Transverse colon (tissue), 4 donors: ENCODE measurements around the gene NDE1. TPM values are rescaled to one million over a fixed set of nuclear protein-coding genes. Genes with fewer than 3 reads are reported as not detected.

Source experiments
- DNase-seq: peaks from one replicate; pipeline ENCODE4 v3.0.0-alpha.2; 2019
- H3K27ac ChIP-seq, 4 donors: fragments of 200-600 bp; sonication (generic); 2 replicates each; pipeline ENCODE4 v1.5.1; 2016 to 2018; ENCODE audit warnings: inconsistent platforms in 4 of 4
- H3K27me3 ChIP-seq: fragments of 200-600 bp; sonication (generic); 2 replicates; pipeline ENCODE4 v1.5.1; 2017; ENCODE audit warnings: inconsistent platforms
- H3K36me3 ChIP-seq, 4 donors: fragments of 200-600 bp; sonication (generic); 2 replicates each; pipeline ENCODE4 v1.5.1; 2017 to 2019; ENCODE audit warnings: inconsistent platforms in 4 of 4
- H3K4me1 ChIP-seq, 4 donors: fragments of 200-600 bp; sonication (generic); 2 replicates each; pipeline ENCODE4 v1.5.1; 2017 to 2020; ENCODE audit warnings: inconsistent platforms in 4 of 4
- H3K4me3 ChIP-seq, 4 donors: fragments of 200-600 bp; sonication (generic); 1 replicate in 1 of 4; 2 replicates in 3 of 4; pipeline versions ENCODE4 v1.5.1 to v1.6.1; 2017 to 2019; ENCODE audit warnings: inconsistent platforms in 4 of 4
- H3K9me3 ChIP-seq, 2 donors: fragments of 200-600 bp; sonication (generic); 2 replicates each; pipeline ENCODE4 v1.5.1; 2017 to 2019; ENCODE audit warnings: inconsistent platforms in 2 of 2
- CTCF ChIP-seq, 5 experiments: fragments of 200-600 bp in 3 of 5; fragments of 450-650 bp in 2 of 5; sonication (generic) in 3 of 5; IDR thresholded peaks; 1 replicate in 2 of 5; 2 replicates in 3 of 5; pipeline ENCODE4 v1.5.1; 2016 to 2017; ENCODE audit warnings: antibody characterized with exemption in 5 of 5, inconsistent platforms in 3 of 5, mild to moderate bottlenecking in 2 of 5, moderate library complexity in 1 of 5
- EP300 ChIP-seq: sonication (generic); formaldehyde crosslinking; IDR thresholded peaks from one replicate; pipeline ENCODE4 v1.6.1; 2017; ENCODE audit warnings: antibody characterized with exemption, low read depth
- POLR2A ChIP-seq: fragments of 450-650 bp; IDR thresholded peaks from one replicate; pipeline ENCODE4 v1.6.1; 2016; ENCODE audit warnings: antibody characterized with exemption, mild to moderate bottlenecking, moderate library complexity
- POLR2AphosphoS5 ChIP-seq, 3 donors: sonication (generic); formaldehyde crosslinking; IDR thresholded peaks; one replicate each; pipeline ENCODE4 v1.6.1; 2016; ENCODE audit warnings: antibody characterized with exemption in 3 of 3
- WGBS, 2 donors: methylation state at CpG; one replicate each; pipeline ENCODE4 v1.1.5; 2018; ENCODE audit warnings: low coverage in 1 of 2; 5-methylcytosine and 5-hydroxymethylcytosine counted together
- in situ Hi-C, 4 donors: fragments of 200-750 bp; cut with MboI; loops; one replicate each; pipeline versions ENCODE4 v1.15.0 to v1.15.1; 2017; ENCODE audit warnings: low sequenced_read_pairs in 3 of 4, low pct_ligation_motif_present in 1 of 4, low pct_unique_long_range_greater_than_20kb in 1 of 4
- intact Hi-C: fragments of 100-400 bp; cut with DNase I; formaldehyde crosslinking; loops from one replicate; pipeline ENCODE4 v1.15.1; 2023; ENCODE audit warnings: low total_unique reads
- total RNA-seq, 4 donors: library from RNA; depleted of rRNA; stranded (reverse); fragments of >200 nt; gene quantifications; one replicate each; pipeline ENCODE4 v1.1.0, GENCODE V29; 2016

NDE1 gene
- total RNA-seq, 4 donors from 2014 or later: 21.0 to 47.6 (median 36.3) TPM

DNA sequence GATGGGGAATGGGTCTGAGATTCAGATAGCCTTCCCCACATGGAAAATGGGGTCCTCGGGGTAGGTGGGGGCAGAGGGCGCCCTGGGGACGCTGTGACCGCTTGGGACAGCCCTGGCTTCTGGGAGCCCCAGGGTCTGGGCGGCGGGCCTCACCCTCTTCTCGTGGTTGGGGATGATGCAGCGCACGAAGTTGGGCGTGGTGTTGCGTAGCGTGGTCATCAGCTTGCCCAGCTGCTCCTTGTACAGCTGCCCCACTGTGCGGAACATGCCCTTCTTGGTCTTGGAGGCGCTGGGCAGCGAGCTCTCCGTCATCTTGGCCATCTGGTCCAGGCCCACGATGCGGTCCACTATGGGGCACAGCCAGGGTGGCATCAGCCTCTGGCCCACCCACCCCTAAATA, 99.9 kb downstream of the NDE1 start:
- Histone ChIP-seq H3K27me3 (no peaks in the 10 kb centered on the region), H3K4me3 (no peak overlapping the region), H3K36me3 (peaks cover 0 to 10% (median 0%) of the 10 kb centered on the region in 4 donors), H3K4me1 (peaks cover 0 to 2% (median 0%) of the 10 kb centered on the region in 4 donors), H3K9me3 (no peaks in the 10 kb centered on the region), H3K27ac (peak overlapping the region in 3 of 4 donors; percentile 5 to 60 (median 19))
- no peak for DNase-seq
- in situ Hi-C loops: loop anchor here in 3 of 4 donors (25.0 kb wide), 1 partner anchor 387 kb away; no protein-coding TSS in a partner anchor
- 89% methylated on average over 18 of the region's 18 CpGs; no CpG with 5 or more reads in 1 of the 2 donors for WGBS, 2 donors
- TF ChIP-seq POLR2AphosphoS5 (IDR thresholded peaks at IDR 0.05) (peak in 1 of 3 donors; percentile 34), CTCF (IDR thresholded peaks at IDR 0.05) (no peak)
- intact Hi-C loops: no loop called here

GRCh38 chr16:15751940-15752339, 101.9 kb downstream of the NDE1 start:
- H3K27ac ChIP-seq: peak overlapping the region in 2 of 4 donors; percentile 14 to 57
- H3K36me3 ChIP-seq: peaks cover 0 to 10% (median 0%) of the 10 kb centered on the region in 4 donors
- H3K4me3 ChIP-seq: no peak overlapping the region
- H3K9me3 ChIP-seq: no peaks in the 10 kb centered on the region
- in situ Hi-C loops (loop anchor here in 3 of 4 donors (25.0 kb wide), 1 partner anchor 385 kb away; no protein-coding TSS in a partner anchor), intact Hi-C loops (no loop called here)
- H3K4me1 ChIP-seq: no peaks in the 10 kb centered on the region
- 80 to 82% methylated on average over 4 to 7 of the region's 7 CpGs for WGBS, 2 donors
- DNase-seq: no peak
- TF ChIP-seq POLR2AphosphoS5 (IDR thresholded peaks at IDR 0.05) (peak in 1 of 3 donors; percentile 24), CTCF (IDR thresholded peaks at IDR 0.05) (no peak)
- no peaks in the 10 kb centered on the region for H3K27me3 ChIP-seq

DNA sequence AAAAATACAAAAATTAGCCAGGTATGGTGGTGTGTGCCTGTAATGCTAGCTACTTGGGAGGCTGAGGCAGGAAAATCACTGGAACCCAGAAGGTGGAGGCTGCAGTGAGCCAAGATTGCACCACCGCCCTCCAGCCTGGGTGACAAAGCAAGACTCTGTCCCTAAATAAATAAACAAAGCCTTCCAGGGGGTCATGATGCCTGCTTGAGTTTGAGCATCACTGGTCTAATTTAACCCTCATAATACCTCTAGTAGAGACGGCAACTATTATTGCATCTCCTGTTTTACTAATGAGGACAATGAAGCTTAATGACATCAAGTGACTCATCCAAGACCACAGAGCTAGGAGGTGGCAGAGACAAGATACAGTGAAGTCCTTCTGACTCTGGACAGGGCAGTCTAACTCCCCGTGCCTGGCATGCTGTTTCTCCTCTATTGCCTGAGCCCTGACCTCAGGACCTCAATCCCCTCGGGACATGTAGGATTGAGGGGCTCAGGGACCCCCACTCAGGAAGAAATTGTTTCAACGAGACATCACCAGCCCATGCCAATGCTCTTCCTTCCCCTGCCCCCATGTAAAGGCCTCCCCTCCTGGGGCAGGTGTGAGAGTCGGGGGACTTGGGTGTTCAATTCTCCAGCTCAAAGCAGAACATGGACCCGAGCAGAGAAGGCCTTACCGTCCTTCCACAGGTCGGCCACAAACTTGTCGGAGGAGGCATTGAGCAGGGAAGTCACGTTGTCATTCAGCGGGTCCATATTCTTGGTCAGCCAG, 102.9 kb downstream of the NDE1 start:
- in situ Hi-C loops (loop anchor here in 3 of 4 donors (25.0 kb wide), 1 partner anchor 384 kb away; no protein-coding TSS in a partner anchor), intact Hi-C loops (no loop called here)
- 77 to 80% methylated on average over 3 to 12 of the region's 12 CpGs for whole genome bisulfite sequencing, 2 donors
- peak in 1 of 3 donors; percentile 22 for TF ChIP-seq POLR2AphosphoS5 (IDR thresholded peaks at IDR 0.05)
- no peak for TF ChIP-seq EP300
- TF ChIP-seq POLR2A: no peak
- no peak for DNase-seq
- no peaks in the 10 kb centered on the region for H3K4me1 ChIP-seq
- H3K9me3 ChIP-seq: no peaks in the 10 kb centered on the region
- H3K4me3 ChIP-seq: no peak overlapping the region
- no peaks in the 10 kb centered on the region for H3K27me3 ChIP-seq
- H3K36me3 ChIP-seq: peaks cover 0 to 4% (median 0%) of the 10 kb centered on the region in 4 donors
- H3K27ac ChIP-seq: peak overlapping the region in 2 of 4 donors; percentile 40 to 57

GRCh38 chr16:15754821-15755534, 104.9 kb downstream of the NDE1 start:
- H3K9me3 ChIP-seq: no peaks in the 10 kb centered on the region
- no peak overlapping the region for H3K4me3 ChIP-seq
- peaks cover 0 to 4% (median 0%) of the 10 kb centered on the region in 4 donors for H3K36me3 ChIP-seq
- DNase-seq: no peak
- H3K27me3 ChIP-seq: no peaks in the 10 kb centered on the region
- intact Hi-C loops (no loop called here), in situ Hi-C loops (loop anchor here in 3 of 4 donors (25.0 kb wide), 1 partner anchor 382 kb away; no protein-coding TSS in a partner anchor)
- 77 to 82% methylated on average over 5 to 8 of the region's 8 CpGs for WGBS, 2 donors
- no peaks in the 10 kb centered on the region for H3K4me1 ChIP-seq
- TF ChIP-seq POLR2AphosphoS5 (IDR thresholded peaks at IDR 0.05): peak in 2 of 3 donors; percentile 25 to 29
- no peak for TF ChIP-seq CTCF (IDR thresholded peaks at IDR 0.05)
- no peak for TF ChIP-seq POLR2A
- H3K27ac ChIP-seq: peak overlapping the region in 3 of 4 donors; percentile 10 to 35 (median 21)
